Mesothelial cell of epicardium (in vitro differentiated cells): ENCODE results near the gene PTPN1. TPM values are rescaled to one million over a fixed set of nuclear protein-coding genes. Genes with fewer than 3 reads are reported as not detected.

Experiments
- DNase-seq, 2 experiments: peaks; one replicate each; pipeline ENCODE4 v3.0.0; 2021; ENCODE audit warnings: low spot score in 2 of 2; ENCODE audit not compliant: unreplicated experiment in 2 of 2
- H3K27ac Mint-ChIP-seq: 2 replicates; pipeline ENCODE4 v1.8.0; 2021; ENCODE audit warnings: mixed read lengths
- H3K27me3 Mint-ChIP-seq: 2 replicates; pipeline ENCODE4 v1.8.0; 2021; ENCODE audit warnings: low read depth, mixed read lengths
- H3K36me3 Mint-ChIP-seq: 2 replicates; pipeline ENCODE4 v1.8.0; 2021; ENCODE audit warnings: mixed read lengths
- H3K4me1 Mint-ChIP-seq: 2 replicates; pipeline ENCODE4 v1.8.0; 2021; ENCODE audit warnings: mixed read lengths
- H3K4me3 Mint-ChIP-seq: 2 replicates; pipeline ENCODE4 v1.8.0; 2021; ENCODE audit warnings: mild to moderate bottlenecking, moderate library complexity, mixed read lengths
- H3K9me3 Mint-ChIP-seq: 2 replicates; pipeline ENCODE4 v1.8.0; 2021; ENCODE audit warnings: mixed read lengths
- total RNA-seq: library from RNA; stranded (reverse); gene quantifications from 3 replicates; pipeline ENCODE4 v1.2.1, GENCODE V29; 2021
- TF ChIP-seq, protein P1 (sequence below): fragments of 200-600 bp; sonication (generic); IDR thresholded peaks from one replicate; pipeline ENCODE4 v1.5.0; 2021; ENCODE audit warnings: antibody characterized with exemption; ENCODE audit not compliant: unreplicated experiment

PTPN1 gene
- total RNA-seq, 1 donor from 2014 or later: 27.7 TPM

DNA sequence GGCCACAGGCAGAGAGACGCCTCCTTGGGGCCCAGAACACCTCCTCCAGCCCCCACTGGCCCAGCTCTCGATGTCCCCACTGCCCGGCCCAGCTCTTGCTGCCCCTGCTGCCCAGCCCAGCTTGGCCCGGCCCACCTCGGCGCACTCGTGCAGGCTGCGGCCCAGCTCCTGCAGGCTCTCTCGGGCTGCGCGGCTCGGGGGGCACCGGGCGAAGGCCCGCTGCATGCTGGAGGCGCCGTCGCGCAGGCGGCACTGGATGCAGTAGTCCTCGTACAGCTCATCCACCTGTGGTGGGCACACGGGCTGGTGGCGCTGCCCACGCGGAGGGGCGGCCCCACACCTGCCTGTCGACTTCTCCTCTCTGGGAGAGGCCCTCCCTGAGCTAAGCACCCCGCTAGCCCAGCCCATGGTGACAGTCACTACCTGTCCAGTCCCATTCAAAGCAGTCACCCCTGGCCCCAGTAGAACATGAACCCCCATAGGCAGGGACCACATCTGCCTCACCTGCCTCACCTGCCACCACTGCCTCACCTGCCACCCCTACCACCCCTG, 99.3 kb downstream of the PTPN1 start:
- TF ChIP-seq, protein P1, sequence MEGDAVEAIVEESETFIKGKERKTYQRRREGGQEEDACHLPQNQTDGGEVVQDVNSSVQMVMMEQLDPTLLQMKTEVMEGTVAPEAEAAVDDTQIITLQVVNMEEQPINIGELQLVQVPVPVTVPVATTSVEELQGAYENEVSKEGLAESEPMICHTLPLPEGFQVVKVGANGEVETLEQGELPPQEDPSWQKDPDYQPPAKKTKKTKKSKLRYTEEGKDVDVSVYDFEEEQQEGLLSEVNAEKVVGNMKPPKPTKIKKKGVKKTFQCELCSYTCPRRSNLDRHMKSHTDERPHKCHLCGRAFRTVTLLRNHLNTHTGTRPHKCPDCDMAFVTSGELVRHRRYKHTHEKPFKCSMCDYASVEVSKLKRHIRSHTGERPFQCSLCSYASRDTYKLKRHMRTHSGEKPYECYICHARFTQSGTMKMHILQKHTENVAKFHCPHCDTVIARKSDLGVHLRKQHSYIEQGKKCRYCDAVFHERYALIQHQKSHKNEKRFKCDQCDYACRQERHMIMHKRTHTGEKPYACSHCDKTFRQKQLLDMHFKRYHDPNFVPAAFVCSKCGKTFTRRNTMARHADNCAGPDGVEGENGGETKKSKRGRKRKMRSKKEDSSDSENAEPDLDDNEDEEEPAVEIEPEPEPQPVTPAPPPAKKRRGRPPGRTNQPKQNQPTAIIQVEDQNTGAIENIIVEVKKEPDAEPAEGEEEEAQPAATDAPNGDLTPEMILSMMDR: no peak
- Mint-ChIP-seq H3K4me1 (no peaks in the 10 kb centered on the region), H3K9me3 (no peaks in the 10 kb centered on the region), H3K36me3 (no peaks in the 10 kb centered on the region), H3K4me3 (no peak overlapping the region), H3K27ac (no peak overlapping the region), H3K27me3 (no peaks in the 10 kb centered on the region)
- DNase-seq: no peak

DNA sequence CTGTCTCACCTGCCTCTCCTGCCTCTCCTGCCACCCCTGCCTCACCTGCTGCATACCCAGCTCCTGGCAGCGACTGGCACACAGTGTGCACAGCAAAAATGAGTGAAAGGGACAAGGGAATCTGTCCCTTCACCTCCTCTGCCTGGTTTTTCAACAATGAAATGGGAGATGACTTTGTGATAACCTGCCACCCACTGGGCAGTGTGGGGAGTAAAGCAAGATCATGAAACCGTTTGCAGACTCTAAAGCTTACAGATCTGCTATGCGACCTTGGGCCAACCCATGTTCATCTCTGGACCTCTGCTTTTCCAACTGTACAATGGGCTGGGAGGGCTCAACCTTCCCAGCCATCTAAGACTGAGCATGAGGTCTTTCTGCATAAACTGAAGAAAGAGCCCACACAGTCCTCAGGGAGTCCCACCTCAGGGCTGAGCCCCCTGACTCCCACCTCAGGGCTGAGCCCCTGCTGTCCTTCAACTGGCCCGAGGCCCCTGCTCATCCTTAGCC, 100.1 kb downstream of the PTPN1 start:
- TF ChIP-seq, protein P1: no peak
- Mint-ChIP-seq H3K36me3 (no peaks in the 10 kb centered on the region), H3K4me3 (no peak overlapping the region), H3K27ac (no peak overlapping the region), H3K4me1 (no peaks in the 10 kb centered on the region), H3K9me3 (no peaks in the 10 kb centered on the region), H3K27me3 (no peaks in the 10 kb centered on the region)
- no peak for DNase-seq

DNA sequence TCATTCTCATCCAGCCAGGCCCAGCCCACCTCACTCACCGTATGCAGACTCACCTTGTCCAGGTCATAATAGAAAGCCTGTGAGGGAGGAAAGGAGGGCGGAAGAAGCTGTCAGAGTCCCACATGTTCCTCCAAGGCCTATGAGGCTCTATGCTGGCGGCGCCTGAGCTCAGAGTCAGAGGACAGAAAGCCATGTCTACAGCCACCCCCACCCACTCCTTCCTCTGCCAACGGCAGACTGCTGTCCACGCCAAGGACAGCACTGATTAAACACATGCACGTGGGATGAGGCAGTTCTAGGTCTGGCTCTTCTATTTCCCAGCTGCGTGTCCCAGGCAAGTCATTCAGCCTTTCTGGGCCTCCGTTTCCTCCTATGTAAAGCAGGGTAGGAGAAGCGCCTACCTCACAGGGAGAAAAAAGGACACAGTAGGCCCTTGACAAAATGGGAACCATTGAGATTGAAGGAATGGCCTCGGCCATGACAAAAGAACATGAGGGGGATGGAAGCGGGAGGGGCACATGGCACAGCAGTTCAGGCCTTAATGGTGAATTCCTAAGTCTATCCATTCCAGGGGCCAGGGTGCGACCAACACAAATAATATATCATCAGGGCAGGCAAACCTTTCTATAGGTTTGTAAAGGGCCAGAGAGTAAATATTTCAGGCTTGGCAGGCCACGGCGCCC, 101.1 kb downstream of the PTPN1 start:
- no peak for DNase-seq
- Mint-ChIP-seq H3K27ac (no peak overlapping the region), H3K27me3 (no peaks in the 10 kb centered on the region), H3K4me1 (no peaks in the 10 kb centered on the region), H3K4me3 (no peak overlapping the region), H3K9me3 (no peaks in the 10 kb centered on the region), H3K36me3 (no peaks in the 10 kb centered on the region)
- TF ChIP-seq, protein P1: no peak

DNA sequence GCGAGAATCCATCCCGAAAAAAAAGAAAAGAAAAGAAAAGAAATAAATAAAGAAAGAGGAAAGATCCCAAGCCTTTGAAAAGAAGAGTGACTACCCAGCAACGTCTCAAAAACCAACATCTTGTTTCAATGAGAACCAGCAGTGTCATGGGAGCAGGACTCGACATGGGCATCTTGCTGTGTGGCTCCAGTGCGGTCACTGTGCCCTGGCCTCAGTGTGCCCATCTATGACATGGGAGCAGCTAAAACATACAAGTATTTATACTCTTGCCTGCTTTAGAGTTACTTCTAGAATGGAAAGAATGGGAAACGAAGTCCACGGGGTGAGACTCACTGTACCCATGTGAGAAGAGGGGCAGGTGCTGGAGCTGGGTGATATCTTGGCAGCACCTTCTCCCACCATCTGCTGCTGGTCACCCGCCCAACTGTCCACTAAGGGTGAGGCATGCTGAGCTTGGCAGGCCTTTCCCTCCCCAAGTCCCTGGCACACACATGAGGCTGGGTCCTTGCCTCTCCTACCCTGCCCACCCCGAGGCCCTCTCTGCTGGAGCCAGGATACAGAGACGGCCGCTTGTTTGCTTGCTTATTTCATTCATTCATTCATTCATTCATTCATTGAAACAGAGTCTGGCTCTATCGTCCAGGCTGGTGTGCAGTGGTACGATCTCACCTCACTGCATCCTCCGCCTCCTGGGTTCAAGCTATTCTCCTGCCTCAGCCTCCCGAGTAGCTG, 103.4 kb downstream of the PTPN1 start:
- Mint-ChIP-seq H3K4me3 (no peak overlapping the region), H3K9me3 (no peaks in the 10 kb centered on the region), H3K36me3 (no peaks in the 10 kb centered on the region), H3K27ac (no peak overlapping the region), H3K27me3 (no peaks in the 10 kb centered on the region), H3K4me1 (no peaks in the 10 kb centered on the region)
- TF ChIP-seq, protein P1: no peak
- no peak for DNase-seq

DNA sequence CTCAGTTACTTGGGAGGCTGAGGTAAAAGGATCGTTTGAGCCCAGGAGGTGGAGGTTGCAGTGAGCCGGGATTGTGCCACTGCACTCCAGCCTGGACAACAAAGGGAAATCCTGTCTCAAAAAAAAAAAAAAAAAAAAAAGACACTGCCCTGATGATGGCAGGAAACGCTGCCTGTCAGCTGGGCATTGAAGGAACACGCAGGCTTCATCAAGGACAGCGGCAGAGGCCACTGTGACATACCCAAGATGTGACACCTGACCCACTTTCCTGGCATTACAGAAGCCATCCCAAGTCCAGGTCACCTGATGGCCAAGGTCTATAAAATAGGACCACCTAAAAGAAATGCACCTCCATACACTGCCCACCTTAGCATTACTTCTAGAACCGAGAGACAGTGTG, 105.2 kb downstream of the PTPN1 start:
- DNase-seq: no peak
- no peaks in the 10 kb centered on the region for H3K36me3 Mint-ChIP-seq
- no peak overlapping the region for H3K27ac Mint-ChIP-seq
- no peaks in the 10 kb centered on the region for H3K9me3 Mint-ChIP-seq
- H3K4me3 Mint-ChIP-seq: no peak overlapping the region
- TF ChIP-seq, protein P1: no peak
- no peaks in the 10 kb centered on the region for H3K4me1 Mint-ChIP-seq
- H3K27me3 Mint-ChIP-seq: no peaks in the 10 kb centered on the region
